ENCODE measurements around the gene PARP6.

- TF ChIP-seq CTCF (IDR thresholded peaks at IDR 0.05), result no peak
- TF ChIP-seq EZH2 (IDR thresholded peaks at IDR 0.05; ENCODE audit: borderline replicate concordance, insufficient read depth, low read depth, low read length, poor library complexity, severe bottlenecking), result no peak
Measured at GRCh38 chr15:72249142-72249810, 23.1 kb downstream of the PARP6 start.

Data from B cell (primary cell).